IPS-NIHi11 (cell line): Measurements from ENCODE around the gene MS4A4E.
"Not testable (repeated sequence)": the region's sequence is repeated elsewhere in the genome, so short reads cannot be mapped to it uniquely, and the experiment has no call there.

Source experiments
- DNase-seq: peaks from one replicate; pipeline ENCODE4 v3.0.0; 2012; ENCODE audit warnings: mixed read lengths, low spot score

Gene MS4A4E

DNA sequence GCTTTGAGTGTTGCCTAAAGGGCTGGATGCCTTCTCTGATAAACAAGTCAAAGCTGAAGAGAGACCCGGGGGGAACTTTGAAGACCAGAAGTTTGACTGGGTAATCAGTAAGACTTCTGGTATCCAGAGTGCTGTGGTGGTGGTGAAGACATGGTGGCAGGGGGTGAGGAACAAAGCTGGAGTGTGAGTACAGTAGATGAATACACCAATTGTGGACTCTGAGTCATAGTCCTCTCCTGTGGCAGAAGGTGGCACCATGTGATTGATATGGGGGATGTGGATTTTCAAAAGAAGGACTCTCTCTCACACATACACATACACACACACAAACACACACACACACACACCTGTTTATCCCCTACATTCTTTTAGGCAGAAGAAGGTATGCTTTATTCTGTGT lies 72.4 kb downstream of the MS4A4E start:
- no peak for DNase-seq

- DNase-seq = no peak
Observed at GRCh38 chr11:60169264-60169915, 73.5 kb downstream of the MS4A4E start.

DNA sequence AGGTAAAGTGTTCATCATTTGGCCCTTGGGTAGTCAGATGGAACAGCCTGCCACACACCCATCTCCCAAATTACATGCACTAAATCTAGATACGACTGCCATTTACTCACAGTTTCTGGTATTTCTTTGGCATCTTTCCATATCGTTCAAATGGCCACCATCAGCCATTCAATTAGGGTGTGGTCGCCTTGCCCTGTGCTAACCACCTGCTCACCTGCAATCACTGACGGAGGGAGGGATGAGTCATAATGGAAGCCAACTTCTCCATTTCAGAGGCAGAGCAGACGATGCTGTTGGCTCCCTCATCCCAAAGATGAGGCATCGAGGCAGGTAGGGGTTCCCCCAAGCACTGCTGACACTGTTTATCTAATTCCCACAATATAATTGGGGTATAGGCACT lies 74.6 kb downstream of the MS4A4E start:
- DNase-seq = no peak

GRCh38 chr11:60165951-60166350 lies 77.0 kb downstream of the MS4A4E start:
- no peak for DNase-seq

DNA sequence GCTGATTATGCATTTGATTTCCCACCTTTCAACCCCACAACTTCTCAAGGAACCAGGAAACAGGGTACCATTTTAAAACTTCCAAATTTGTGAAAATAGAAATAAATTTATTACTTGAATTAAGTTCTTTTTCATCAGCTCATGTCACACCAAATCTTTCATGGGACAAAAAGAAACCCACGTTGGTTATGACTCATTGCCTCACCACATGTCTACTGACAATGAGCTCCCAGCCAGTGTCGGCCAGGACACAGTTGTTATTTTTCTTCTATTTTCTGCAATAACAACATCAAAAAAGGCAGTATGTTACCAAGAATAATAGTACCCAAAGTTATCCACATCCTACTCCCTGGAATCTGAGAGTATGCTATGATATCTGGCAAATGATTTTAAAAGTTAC lies 77.4 kb downstream of the MS4A4E start:
- no peak for DNase-seq

DNA sequence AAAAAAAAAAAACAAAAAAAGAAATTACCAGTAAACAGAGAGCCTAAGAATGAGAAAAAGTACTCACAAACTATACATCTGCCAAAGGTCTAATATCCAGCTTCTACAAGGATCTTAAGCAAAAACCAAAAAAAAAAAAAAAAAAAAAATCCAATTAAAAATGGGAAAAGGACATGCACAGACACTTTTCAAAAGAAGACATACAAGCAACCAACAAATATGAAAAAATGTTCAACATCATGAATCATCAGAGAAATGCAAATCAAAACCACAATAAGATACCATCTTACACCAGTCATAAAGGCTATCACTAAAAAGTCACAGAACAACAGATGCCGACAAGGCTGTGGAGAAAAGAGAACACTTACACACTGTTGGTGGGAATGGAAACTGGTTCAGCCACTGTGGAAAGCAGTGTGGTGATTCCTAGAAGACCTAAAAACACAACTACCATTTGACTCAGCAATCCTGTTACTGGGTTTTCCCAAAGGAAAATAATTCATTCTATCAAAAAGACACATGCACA lies 78.3 kb downstream of the MS4A4E start:
- DNase-seq = no peak

DNA sequence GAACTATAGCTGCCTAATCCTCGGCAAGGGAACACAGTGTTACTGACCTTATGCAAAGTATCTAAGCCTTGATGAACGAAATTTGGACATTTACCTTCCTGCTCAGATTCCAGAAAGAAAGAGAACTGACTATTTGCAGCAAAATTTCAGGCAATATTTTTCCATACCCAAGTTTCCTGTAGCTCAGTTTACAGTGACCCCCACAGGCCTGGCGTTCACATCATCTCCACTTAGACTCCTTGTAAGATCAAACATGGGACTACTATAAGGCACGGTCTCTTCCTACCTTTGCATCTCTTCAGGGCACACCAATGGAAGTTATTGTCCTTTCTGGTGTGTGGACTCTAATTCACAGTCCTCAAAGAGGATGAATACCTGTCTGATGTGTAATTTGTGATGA lies 81.2 kb downstream of the MS4A4E start:
- no peak for DNase-seq

GRCh38 chr11:60161107-60161506 lies 81.8 kb downstream of the MS4A4E start:
- no peak for DNase-seq

DNA sequence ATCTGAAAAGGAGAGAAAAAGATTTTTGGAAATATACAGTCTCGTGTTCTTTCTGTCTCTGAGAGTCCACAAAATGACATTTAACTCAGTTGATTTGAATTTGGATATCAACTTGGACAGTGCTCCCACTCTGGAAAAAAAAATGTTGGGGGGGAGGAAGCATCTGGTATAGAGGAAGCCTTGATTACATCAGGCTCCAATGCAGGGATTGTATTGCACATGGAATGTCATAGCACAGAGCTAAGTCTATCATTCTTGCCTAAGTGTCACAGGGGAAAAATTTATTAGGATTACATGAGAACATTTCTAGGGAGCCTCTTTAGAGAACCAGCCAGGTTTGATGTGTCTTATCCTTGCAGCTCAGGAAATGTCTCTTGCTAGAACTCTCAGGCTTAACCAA lies 83.1 kb downstream of the MS4A4E start:
- DNase-seq = no peak

- no peak for DNase-seq
Observed at GRCh38 chr11:60159284-60159683, 83.7 kb downstream of the MS4A4E start.

GRCh38 chr11:60158636-60159035 lies 84.3 kb downstream of the MS4A4E start:
- DNase-seq = no peak

- no peak for DNase-seq
Observed at GRCh38 chr11:60155931-60156330, 87.0 kb downstream of the MS4A4E start.

DNA sequence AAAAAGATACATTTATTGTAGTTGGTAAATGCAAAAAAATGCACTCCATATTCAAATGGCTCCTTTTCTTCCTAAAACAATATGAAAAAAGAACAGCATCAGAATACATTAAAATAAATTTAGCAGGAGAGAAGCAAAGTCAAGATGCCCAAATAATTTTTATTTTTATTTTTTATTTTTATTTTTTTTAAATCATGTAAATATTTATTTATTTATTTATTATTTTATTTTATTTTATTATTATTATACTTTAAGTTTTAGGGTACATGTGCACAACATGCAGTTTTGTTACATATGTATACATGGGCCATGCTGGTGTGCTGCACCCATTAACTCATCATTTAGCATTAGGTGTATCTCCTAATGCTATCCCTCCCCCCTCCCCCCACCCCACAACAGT lies 90.2 kb downstream of the MS4A4E start:
- DNase-seq = not testable (repeated sequence)

DNA sequence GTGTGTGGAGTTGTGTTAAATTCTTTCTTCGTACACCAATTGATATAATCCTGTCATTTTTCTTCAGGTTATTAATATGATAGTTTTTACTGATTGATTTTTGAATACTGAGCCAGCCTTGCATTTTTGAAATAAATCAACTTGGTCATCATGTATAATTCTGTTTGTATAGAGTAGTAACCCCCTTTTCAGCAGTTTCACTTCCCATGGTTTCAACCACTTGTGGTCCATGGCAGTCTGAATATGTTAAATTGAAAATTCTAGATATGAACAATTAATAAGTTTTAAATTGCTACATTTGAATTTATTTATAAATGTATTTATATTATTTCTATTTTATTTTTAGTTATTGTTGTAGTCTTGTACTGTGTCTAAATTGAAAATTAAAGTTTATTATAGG lies 92.7 kb downstream of the MS4A4E start:
- DNase-seq = no peak
